PC-3 (cell line): Measurements from ENCODE around the gene ST6GALNAC3.

Experiments used
- CTCF ChIP-seq: fragments of 300-600 bp; sonication (generic); conservative IDR thresholded peaks from 2 replicates; pipeline ENCODE4 v1.5.1; 2017; ENCODE audit warnings: antibody characterized with exemption, low read depth, mild to moderate bottlenecking, low read length
- EZH2 ChIP-seq: fragments of 300-600 bp; sonication (generic); IDR thresholded peaks from one replicate; pipeline ENCODE4 v1.6.1; 2017; ENCODE audit warnings: antibody characterized with exemption, mild to moderate bottlenecking, low read length; ENCODE audit not compliant: unreplicated experiment

- TF ChIP-seq CTCF (no peak), EZH2 (no peak)
Measured at GRCh38 chr1:76133977-76134376, 59.4 kb downstream of the ST6GALNAC3 start.
